Stimulated activated CD8-positive, alpha-beta memory T cell treated with anti-CD3 and anti-CD28 coated beads, Interleukin-15, amount 100 ng/mL, for 4 hours (primary cell): Measurements from ENCODE around the gene RNF144A.

Source experiments
- DNase-seq, 2 donors: peaks; one replicate each; pipeline ENCODE4 v3.0.0-alpha.2; 2020; ENCODE audit warnings: low read depth in 2 of 2

RNF144A gene

DNA sequence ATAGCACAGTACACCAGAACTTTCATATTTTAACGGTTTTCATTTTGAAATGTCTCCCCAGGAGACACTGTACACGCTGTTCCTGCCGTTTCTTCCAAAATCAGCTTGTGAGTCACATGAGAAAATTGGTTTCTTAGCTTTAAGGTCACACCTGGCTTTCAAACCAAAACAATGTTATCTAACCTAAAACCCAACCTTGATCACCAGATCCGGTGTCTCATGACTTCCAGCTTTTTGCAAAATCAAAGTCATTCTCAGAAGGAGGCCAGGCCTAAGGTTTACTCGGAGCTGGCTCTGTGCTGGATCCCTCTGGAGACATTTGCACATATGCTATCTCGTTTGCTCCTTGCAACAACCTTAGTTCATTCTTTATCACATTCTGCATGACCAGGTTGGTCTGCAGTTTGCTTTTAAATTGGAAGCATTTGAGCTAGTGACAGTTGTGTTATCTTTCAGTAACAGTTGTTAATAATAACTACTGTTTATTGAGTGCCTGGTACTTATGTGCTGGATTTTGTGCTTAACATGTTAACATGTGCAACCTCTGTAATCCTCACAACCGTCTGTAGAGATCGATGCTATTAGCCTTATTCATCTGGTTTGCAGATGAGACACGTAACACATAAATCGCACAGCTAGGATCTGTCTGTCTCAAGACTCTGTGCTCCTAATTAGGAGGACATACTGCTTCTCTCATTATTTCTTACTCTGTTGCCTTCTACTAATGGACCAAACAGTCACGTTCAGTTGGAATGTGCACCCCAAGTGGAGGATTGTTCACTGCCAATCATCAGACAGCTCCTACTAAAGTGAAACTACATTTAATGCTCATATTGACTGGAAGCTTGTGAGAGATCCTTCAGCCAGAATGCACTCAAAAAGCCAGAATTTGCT is 105.5 kb downstream of the RNF144A start:
- no peak for DNase-seq

GRCh38 chr2:7023542-7023941 is 106.3 kb downstream of the RNF144A start:
- DNase-seq = no peak

DNA sequence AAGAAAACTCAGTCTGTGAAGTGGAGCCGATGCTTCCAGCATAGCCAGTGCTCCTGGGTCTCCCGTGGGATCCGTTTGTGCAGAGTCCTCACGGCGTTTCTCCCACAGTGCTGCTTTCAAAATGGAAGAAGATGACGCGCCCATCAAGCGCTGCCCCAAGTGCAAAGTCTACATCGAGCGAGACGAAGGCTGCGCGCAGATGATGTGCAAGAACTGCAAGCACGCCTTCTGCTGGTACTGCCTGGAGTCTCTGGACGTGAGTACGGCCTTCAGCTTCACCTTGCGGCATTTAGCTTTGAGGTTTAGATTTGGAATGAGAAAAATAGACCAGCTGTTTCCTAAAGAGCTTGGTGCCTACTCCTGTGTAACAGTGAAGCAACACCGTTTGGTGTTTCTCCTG is 107.0 kb downstream of the RNF144A start:
- DNase-seq = no peak

GRCh38 chr2:7025082-7025481 is 107.9 kb downstream of the RNF144A start:
- DNase-seq = no peak

- no peak for DNase-seq
Observed at GRCh38 chr2:7026742-7027141, 109.5 kb downstream of the RNF144A start.

DNA sequence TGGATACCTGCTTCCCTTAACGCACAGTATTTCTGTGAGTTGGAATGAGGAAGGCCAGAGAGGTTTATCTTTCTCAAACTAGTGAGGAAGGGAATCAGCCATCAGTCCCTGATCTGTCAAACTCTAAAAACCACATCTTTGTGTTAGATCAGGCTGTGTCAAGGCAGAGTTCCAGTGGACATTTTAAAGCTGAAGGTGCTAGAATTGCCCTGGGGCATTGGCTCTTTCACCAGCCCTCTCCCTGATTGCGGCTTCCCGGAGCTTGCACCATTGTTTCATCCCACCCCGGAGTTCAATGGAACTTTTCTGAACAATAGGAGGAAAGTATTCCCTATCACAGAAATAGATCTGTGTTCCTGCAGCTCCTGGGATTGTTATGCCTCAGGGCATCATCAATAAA is 110.2 kb downstream of the RNF144A start:
- no peak for DNase-seq

DNA sequence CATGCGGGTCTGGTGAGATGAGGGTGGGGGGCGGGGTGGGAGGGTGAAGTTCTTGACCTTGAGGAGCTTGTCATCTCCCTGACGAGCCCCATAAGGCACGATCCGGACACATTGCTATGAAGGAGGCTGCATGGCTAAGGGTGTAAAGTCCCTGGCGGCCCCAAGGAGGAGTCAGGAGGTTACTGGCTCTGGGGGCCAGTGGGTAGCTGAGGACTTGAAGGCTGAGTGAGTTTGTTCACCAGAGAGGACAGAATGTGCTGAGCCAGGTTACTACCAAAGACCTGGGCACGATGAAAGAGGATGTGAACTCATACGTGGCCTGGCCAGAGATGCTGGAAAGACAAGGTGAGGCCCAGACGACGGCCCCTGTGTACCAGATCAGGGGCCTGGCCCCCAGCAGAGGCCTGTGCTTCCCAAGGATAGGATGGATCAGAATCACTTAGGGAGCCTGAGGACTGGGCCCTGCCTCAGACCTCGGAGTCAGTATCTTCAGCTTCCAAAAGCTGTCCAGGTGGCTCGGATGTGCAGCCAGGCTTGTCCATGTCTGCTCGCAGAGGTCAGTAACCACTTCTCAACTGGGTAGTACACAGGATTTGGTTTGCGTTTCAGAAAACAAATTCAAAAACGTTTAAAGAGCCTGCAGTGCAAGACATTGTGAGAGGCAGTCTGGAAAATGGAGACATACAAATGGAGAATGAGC is 110.9 kb downstream of the RNF144A start:
- DNase-seq = no peak

- no peak for DNase-seq
Observed at GRCh38 chr2:7028846-7029245, 111.6 kb downstream of the RNF144A start.

- DNase-seq = no peak
Observed at GRCh38 chr2:7029291-7030059, 112.3 kb downstream of the RNF144A start.

DNA sequence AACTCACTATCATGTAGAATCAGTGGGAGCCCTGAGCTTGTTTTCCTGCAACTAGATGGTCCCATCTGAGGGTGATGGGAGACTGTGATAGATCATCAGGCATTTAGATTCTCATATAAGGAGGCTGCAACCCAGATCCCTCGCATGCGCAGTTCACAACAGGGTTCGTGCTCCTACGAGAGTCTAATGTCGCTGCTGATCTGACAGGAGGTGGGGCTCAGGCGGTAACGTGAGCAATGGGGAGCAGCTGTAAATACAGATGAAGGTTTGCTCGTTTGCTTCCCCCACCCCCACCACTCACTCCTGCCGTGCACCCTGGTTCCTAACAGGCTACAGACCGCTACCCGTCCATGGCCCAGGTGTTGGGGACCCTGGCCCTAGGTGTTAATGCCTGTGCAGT is 113.6 kb downstream of the RNF144A start:
- DNase-seq = no peak

DNA sequence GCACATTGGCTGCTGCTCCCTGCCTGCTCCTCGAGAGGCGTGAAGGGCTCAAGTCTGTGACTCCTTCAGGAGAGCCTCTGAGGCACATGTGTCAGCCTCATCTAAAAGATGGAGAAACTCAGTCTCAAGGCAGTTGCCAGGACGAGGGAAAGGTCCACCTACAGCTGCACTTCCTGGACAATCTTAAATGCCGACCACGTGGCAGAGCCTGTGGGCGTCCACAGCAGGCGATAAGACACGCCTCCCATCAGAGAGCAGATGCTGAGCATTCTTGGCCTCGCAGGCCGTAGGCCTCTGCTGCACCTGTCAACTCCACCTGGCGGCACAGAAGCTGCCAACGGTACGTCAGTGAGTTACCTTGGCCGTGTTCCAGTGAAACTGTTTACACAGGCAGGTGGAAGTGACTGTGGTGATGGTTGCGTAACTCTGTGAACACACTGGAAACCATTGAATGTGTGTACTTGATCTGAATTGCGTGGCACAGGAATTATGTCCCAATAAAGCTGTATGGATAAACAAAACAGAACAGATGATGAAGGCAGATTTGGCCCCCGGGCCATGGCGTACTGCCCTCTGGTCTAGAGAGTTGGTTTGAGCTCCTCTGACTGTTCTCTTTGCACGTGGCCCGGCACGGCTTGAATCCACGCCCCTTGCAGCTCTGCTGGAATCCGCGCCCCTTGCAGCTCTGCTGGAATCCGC is 114.5 kb downstream of the RNF144A start:
- peak in 1 of 2 donors; percentile 5 for DNase-seq

- no peak for DNase-seq
Observed at GRCh38 chr2:7032371-7032770, 115.2 kb downstream of the RNF144A start.

- no peak for DNase-seq
Observed at GRCh38 chr2:7033136-7033960, 116.1 kb downstream of the RNF144A start.

DNA sequence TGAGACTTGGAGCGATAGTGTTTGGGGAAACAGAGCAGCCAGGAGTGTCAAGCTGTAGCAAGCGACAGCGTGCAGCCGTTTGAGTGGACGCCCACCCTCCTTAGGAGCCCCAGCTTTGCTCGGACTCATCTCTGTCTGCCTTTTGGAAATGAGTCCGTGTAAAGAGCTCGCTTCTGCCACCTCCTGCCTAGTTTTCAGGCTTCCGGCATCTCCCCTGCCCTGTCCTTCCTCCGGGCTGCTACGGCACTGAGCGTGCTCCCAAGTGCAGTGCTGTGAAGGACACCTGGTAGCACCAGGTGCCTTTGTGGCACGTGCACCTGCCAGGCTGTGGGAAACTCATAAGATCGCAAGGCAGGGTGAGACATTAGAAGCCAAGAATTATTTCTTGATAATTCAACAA is 117.1 kb downstream of the RNF144A start:
- DNase-seq = no peak

DNA sequence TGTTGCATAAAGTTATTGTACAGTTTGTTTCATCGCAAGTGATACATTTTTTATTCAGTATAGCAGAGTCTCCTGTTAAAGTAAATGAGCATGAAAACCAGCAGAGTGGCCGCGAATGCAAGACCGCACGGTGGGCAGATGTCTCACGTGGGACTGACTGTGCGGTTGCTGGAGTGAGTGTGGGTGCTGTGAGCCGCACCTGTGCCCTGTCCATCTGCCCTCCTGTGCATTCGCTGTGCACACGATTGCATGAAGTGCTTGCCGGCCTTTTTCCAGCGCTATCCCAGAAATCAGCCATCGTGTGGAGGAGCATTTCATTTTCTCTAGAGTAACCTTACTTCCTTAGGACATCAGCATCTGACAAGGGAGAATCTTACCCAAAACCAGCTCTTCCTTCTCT is 118.7 kb downstream of the RNF144A start:
- DNase-seq = no peak

DNA sequence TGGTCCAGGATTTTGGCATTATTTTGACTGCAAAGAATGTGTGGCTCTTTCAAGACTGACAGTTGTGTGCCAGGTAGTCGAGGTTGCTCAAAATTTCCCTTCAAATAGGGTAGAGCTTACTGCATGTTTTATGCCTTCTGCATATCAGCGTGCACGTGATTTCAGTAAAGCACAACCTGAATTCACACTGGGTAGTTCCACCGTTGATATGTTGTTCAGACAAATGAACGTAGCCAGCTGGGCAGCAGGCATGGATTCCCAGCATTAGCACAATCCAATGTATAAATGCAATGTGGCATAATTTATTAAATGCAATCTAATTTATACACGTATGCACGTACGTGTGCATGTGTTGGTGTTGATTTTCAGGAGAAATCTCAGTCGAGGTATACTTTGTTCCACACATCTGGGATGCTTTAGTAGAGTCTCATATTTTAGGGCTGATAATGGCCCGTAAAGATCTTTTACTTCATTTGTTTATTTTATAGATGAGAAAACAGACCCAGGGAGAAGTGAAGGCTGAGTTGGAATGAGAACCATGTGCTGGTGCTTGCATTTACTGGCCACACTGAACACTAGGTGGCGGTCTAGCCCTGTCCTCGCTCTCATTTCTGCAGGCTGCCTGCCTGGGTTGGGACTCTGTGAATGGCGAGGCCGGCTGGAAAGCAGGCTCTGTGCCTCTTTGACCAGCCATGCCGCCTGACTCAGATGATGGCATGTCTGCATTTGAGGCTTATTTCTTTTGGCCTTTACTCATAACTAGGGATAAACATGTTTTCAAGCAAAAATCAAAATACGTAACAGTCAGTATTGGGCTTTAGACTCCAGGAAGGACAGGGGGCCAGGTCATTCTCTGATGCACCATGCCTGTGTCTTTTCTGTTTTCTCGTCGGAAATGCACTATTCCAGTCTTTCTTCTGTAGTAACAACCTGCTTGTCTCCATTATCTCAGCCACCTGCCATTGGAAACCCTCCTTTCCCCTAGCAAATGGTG is 120.4 kb downstream of the RNF144A start:
- DNase-seq = no peak

GRCh38 chr2:7040547-7040946 is 123.3 kb downstream of the RNF144A start:
- DNase-seq = no peak

GRCh38 chr2:7041421-7041820 is 124.2 kb downstream of the RNF144A start:
- DNase-seq = no peak

- DNase-seq = no peak
Observed at GRCh38 chr2:7043690-7044089, 126.5 kb downstream of the RNF144A start.
